C1 segment of cervical spinal cord (tissue), 14 donors: Measurements from ENCODE around the gene EFCAB8.
"Not testable (repeated sequence)": the region's sequence is repeated elsewhere in the genome, so short reads cannot be mapped to it uniquely, and the experiment has no call there.

ENCODE experiments used
- DNase-seq, 14 donors: peaks; one replicate each; lab custom pipeline; 2025; lab: John Stamatoyannopoulos, UW

Gene EFCAB8

GRCh38 chr20:32911355-32911754 is 52.6 kb downstream of the EFCAB8 start:
- DNase-seq, result no peak

- DNase-seq, result no peak
These were observed 54.0 kb downstream of the EFCAB8 start for GRCh38 chr20:32912688-32913087.

GRCh38 chr20:32914031-32914430 is 55.3 kb downstream of the EFCAB8 start:
- DNase-seq, result no peak

GRCh38 chr20:32917191-32917950 is 58.6 kb downstream of the EFCAB8 start:
- DNase-seq, result no peak

- DNase-seq, result no peak
These were observed 59.6 kb downstream of the EFCAB8 start for GRCh38 chr20:32918296-32918695.

GRCh38 chr20:32918751-32919150 is 60.0 kb downstream of the EFCAB8 start:
- no peak for DNase-seq

GRCh38 chr20:32920066-32920465 is 61.3 kb downstream of the EFCAB8 start:
- DNase-seq, result no peak

- DNase-seq, result no peak
These were observed 62.0 kb downstream of the EFCAB8 start for GRCh38 chr20:32920530-32921298.

- DNase-seq, result no peak
These were observed 63.7 kb downstream of the EFCAB8 start for GRCh38 chr20:32922466-32922865.

GRCh38 chr20:32924781-32925180 is 66.1 kb downstream of the EFCAB8 start:
- DNase-seq, result no peak

- DNase-seq, result no peak
These were observed 66.9 kb downstream of the EFCAB8 start for GRCh38 chr20:32925481-32926196.

GRCh38 chr20:32929162-32929561 is 70.4 kb downstream of the EFCAB8 start:
- DNase-seq, result no peak

GRCh38 chr20:32930181-32930580 is 71.5 kb downstream of the EFCAB8 start:
- DNase-seq, result no peak

- no peak for DNase-seq
These were observed 72.0 kb downstream of the EFCAB8 start for GRCh38 chr20:32930701-32931100.

GRCh38 chr20:32934580-32934979 is 75.9 kb downstream of the EFCAB8 start:
- no peak for DNase-seq

- no peak for DNase-seq
These were observed 82.6 kb downstream of the EFCAB8 start for GRCh38 chr20:32941155-32941885.

- DNase-seq, result no peak
These were observed 84.8 kb downstream of the EFCAB8 start for GRCh38 chr20:32943490-32944052.

- no peak for DNase-seq
These were observed 87.0 kb downstream of the EFCAB8 start for GRCh38 chr20:32945710-32946221.

GRCh38 chr20:32946629-32947028 is 87.9 kb downstream of the EFCAB8 start:
- no peak for DNase-seq

GRCh38 chr20:32950539-32950938 is 91.8 kb downstream of the EFCAB8 start:
- not testable (repeated sequence) for DNase-seq

- DNase-seq, result no peak
These were observed 98.7 kb downstream of the EFCAB8 start for GRCh38 chr20:32957459-32957858.
